GM12891 (cell line): Measurements from ENCODE around the gene OR51A7. TPM values are rescaled to one million over a fixed set of nuclear protein-coding genes. Genes with fewer than 3 reads are reported as not detected.
"Not testable (repeated sequence)": the region's sequence is repeated elsewhere in the genome, so short reads cannot be mapped to it uniquely, and the experiment has no call there.

Experiments
- DNase-seq: peaks from one replicate; pipeline ENCODE4 v3.0.0; 2011; ENCODE audit warnings: low spot score; ENCODE audit not compliant: insufficient read length
- FAIRE-seq: peaks from 2 replicates; lab custom pipeline; 2011; peaks lifted over from hg19 to GRCh38; lab: Jason Lieb, UNC
- PAX5 ChIP-seq: IDR thresholded peaks from 2 replicates; pipeline ENCODE4 v1.6.1; 2011; ENCODE audit warnings: low read length, moderate library complexity, mild to moderate bottlenecking; ENCODE audit not compliant: insufficient read depth, severe bottlenecking
- POLR2A ChIP-seq: IDR thresholded peaks from 2 replicates; pipeline ENCODE4 v1.6.1; 2011; ENCODE audit warnings: low read depth, low read length, control low read depth
- POLR2AphosphoS5 ChIP-seq: IDR thresholded peaks from 2 replicates; pipeline ENCODE4 v1.6.1; 2011; ENCODE audit warnings: low read depth, low read length, control low read depth
- POU2F2 ChIP-seq: IDR thresholded peaks from 2 replicates; pipeline ENCODE4 v1.6.1; 2011; ENCODE audit warnings: low read depth, mild to moderate bottlenecking, control low read depth, low read length, moderate library complexity
- SPI1 ChIP-seq: IDR thresholded peaks from 2 replicates; pipeline ENCODE4 v1.6.1; 2011; ENCODE audit warnings: low read depth, low read length, control low read depth
- TAF1 ChIP-seq: IDR thresholded peaks from 2 replicates; pipeline ENCODE4 v1.6.1; 2011; ENCODE audit warnings: low read depth, low read length, control low read depth
- polyA plus RNA-seq: library from polyadenylated mRNA; unstranded; fragments of >200 nt; gene quantifications from one replicate; pipeline ENCODE4 v1.2.1, GENCODE V29; 2012; ENCODE audit warnings: low read depth, missing spikeins, inconsistent platforms; ENCODE audit not compliant: missing spikeins

OR51A7 gene
- not detected for polyA plus RNA-seq

GRCh38 chr11:4903484-4903883 is at the start of gene OR51A7:
Gene OR51A7, plus strand, starts transcription at chr11:4903783. Its CDS starts 3,587 bp downstream, at chr11:4907370.
- FAIRE-seq: no peak
- no peak for TF ChIP-seq POU2F2
- TF ChIP-seq POLR2AphosphoS5: no peak
- TF ChIP-seq SPI1: peak; percentile 10; the same call in 1 of the 2 replicates
- TF ChIP-seq TAF1: no peak
- TF ChIP-seq PAX5: no peak
- DNase-seq: no peak

- DNase-seq, FAIRE-seq: not testable (repeated sequence)
These were observed 49.3 kb upstream of the OR51A7 start for GRCh38 chr11:4854286-4854685.

- DNase-seq (no peak), FAIRE-seq (no peak)
- no peak for TF ChIP-seq TAF1
- TF ChIP-seq POU2F2: no peak
- TF ChIP-seq POLR2A: no peak
These were observed 40.9 kb upstream of the OR51A7 start for GRCh38 chr11:4862447-4863236.

- DNase-seq: no peak
- TF ChIP-seq POU2F2 (no peak), PAX5 (no peak), POLR2AphosphoS5 (no peak), TAF1 (no peak), POLR2A (no peak), SPI1 (no peak)
- FAIRE-seq: no peak
These were observed 39.7 kb upstream of the OR51A7 start for GRCh38 chr11:4863876-4864275.

GRCh38 chr11:4865855-4866254 is 37.7 kb upstream of the OR51A7 start:
- no peak for TF ChIP-seq POLR2A
- no peak for FAIRE-seq
- DNase-seq: no peak

GRCh38 chr11:4881188-4881587 is 22.4 kb upstream of the OR51A7 start:
- FAIRE-seq (no peak), DNase-seq (no peak)
- no peak for TF ChIP-seq POU2F2
- no peak for TF ChIP-seq TAF1
- no peak for TF ChIP-seq SPI1
- TF ChIP-seq POLR2A: no peak
- TF ChIP-seq POLR2AphosphoS5: no peak
- TF ChIP-seq PAX5: no peak

- no peak for TF ChIP-seq SPI1
- TF ChIP-seq TAF1: no peak
- TF ChIP-seq PAX5: no peak
- no peak for TF ChIP-seq POU2F2
- TF ChIP-seq POLR2A: no peak
- TF ChIP-seq POLR2AphosphoS5: no peak
- FAIRE-seq (no peak), DNase-seq (no peak)
These were observed 21.6 kb upstream of the OR51A7 start, which contains the start of gene OR51T1 for GRCh38 chr11:4881860-4882500. Gene OR51T1, plus strand, starts transcription at chr11:4881900. Its CDS starts 0 bp downstream, at chr11:4881900.

- DNase-seq: no peak
- FAIRE-seq: no peak
- TF ChIP-seq POLR2A: no peak
- TF ChIP-seq POLR2AphosphoS5: no peak
- TF ChIP-seq SPI1: no peak
- TF ChIP-seq POU2F2: no peak
- no peak for TF ChIP-seq TAF1
- no peak for TF ChIP-seq PAX5
These were observed 21.0 kb upstream of the OR51A7 start for GRCh38 chr11:4882543-4882942.

GRCh38 chr11:4884361-4884760 is 19.2 kb upstream of the OR51A7 start:
- TF ChIP-seq POLR2AphosphoS5 (no peak), POLR2A (no peak), SPI1 (no peak), POU2F2 (no peak), TAF1 (no peak), PAX5 (no peak)
- FAIRE-seq: no peak

GRCh38 chr11:4886186-4886585 is 17.4 kb upstream of the OR51A7 start:
- no peak for DNase-seq
- TF ChIP-seq PAX5: no peak
- no peak for TF ChIP-seq POU2F2
- no peak for TF ChIP-seq TAF1
- TF ChIP-seq SPI1: no peak
- TF ChIP-seq POLR2A: no peak
- TF ChIP-seq POLR2AphosphoS5: no peak
- FAIRE-seq: no peak

More at GRCh38 chr11:4884361-4884760, 19.2 kb upstream of the OR51A7 start:
- no peak for DNase-seq

GRCh38 chr11:4887591-4887990 is 16.0 kb upstream of the OR51A7 start:
- no peak for FAIRE-seq
- no peak for DNase-seq
- no peak for TF ChIP-seq POU2F2
- TF ChIP-seq POLR2A: no peak
- TF ChIP-seq PAX5: no peak
- TF ChIP-seq POLR2AphosphoS5: no peak
- TF ChIP-seq TAF1: no peak
- no peak for TF ChIP-seq SPI1
